IMR-90 (cell line): ENCODE results near the gene USP30. TPM values are rescaled to one million over a fixed set of nuclear protein-coding genes. Genes with fewer than 3 reads are reported as not detected.

ENCODE experiments used
- ATAC-seq: fragments of 200-7000 bp; cut with Tn5 transposase; 2 replicates; pipeline ENCODE4 v1.9.1; 2020; ENCODE audit warnings: low read depth, mild to moderate bottlenecking, moderate library complexity
- BruUV-seq: library from RNA; stranded (reverse); fragments of 400-500 nt; replicated peaks from 2 replicates; lab custom pipeline; 2021; lab: Mats Ljungman, UMichigan
- CTCF ChIA-PET: fragments of 300-600 bp; formaldehyde crosslinking; extraction: SDS; loops from one replicate; lab custom pipeline; 2021; ENCODE audit warnings: antibody characterized with exemption; lab: Yijun Ruan, JAX
- POLR2A ChIA-PET: fragments of 300-600 bp; sonication (Branson Sonifier 250); formaldehyde crosslinking; loops from one replicate; lab custom pipeline; 2022; ENCODE audit warnings: antibody characterized with exemption; ENCODE audit not compliant: unreplicated experiment; lab: Charles Lee
- DNase-seq: peaks from one replicate; pipeline ENCODE4 v3.0.0; 2013
- H2AFZ ChIP-seq: replicated peaks from 2 replicates; pipeline ENCODE3; 2013; ENCODE audit warnings: low read length, mild to moderate bottlenecking; ENCODE audit not compliant: poor library complexity
- H2AK5ac ChIP-seq: 2 replicates; pipeline ENCODE4 v1.6.1; 2013; ENCODE audit warnings: low read depth, low read length, inconsistent platforms
- H2AK9ac ChIP-seq: replicated peaks from 2 replicates; pipeline ENCODE3; 2013; ENCODE audit warnings: mild to moderate bottlenecking, low read depth, low read length, moderate library complexity; ENCODE audit not compliant: poor library complexity
- H2BK120ac ChIP-seq: 2 replicates; pipeline ENCODE4 v1.6.1; 2013; ENCODE audit warnings: low read depth, low read length, inconsistent platforms
- H2BK15ac ChIP-seq: 3 replicates; pipeline ENCODE4 v1.6.1; 2013; ENCODE audit warnings: low read depth, low read length, inconsistent platforms
- H2BK20ac ChIP-seq: 2 replicates; pipeline ENCODE4 v1.6.1; 2013; ENCODE audit warnings: low read depth, mild to moderate bottlenecking, inconsistent platforms, low read length, moderate library complexity
- H2BK5ac ChIP-seq: 2 replicates; pipeline ENCODE4 v1.6.1; 2013; ENCODE audit warnings: mild to moderate bottlenecking, low read depth, low read length, inconsistent platforms; ENCODE audit not compliant: poor library complexity, severe bottlenecking
- H3K14ac ChIP-seq: replicated peaks from 2 replicates; pipeline ENCODE4 v1.6.1; 2013; ENCODE audit warnings: low read depth, low read length, inconsistent platforms
- H3K18ac ChIP-seq: 2 replicates; pipeline ENCODE4 v1.6.1; 2013; ENCODE audit warnings: low read depth, low read length, control low read depth
- H3K23ac ChIP-seq: 2 replicates; pipeline ENCODE4 v1.6.1; 2013; ENCODE audit warnings: low read depth, low read length, inconsistent platforms
- H3K27ac ChIP-seq: 2 replicates; pipeline ENCODE4 v1.5.1; 2013; ENCODE audit warnings: mild to moderate bottlenecking, control low read depth, low read length; ENCODE audit not compliant: insufficient read depth
- H3K27me3 ChIP-seq: 2 replicates; pipeline ENCODE4 v1.6.1; 2013; ENCODE audit warnings: low read length; ENCODE audit not compliant: control insufficient read depth, insufficient read depth
- H3K36me3 ChIP-seq: 2 replicates; pipeline ENCODE4 v1.6.1; 2013; ENCODE audit warnings: low read length, mixed read lengths; ENCODE audit not compliant: control insufficient read depth, insufficient read depth
- H3K4ac ChIP-seq: 2 replicates; pipeline ENCODE4 v1.6.1; 2013; ENCODE audit warnings: low read depth, low read length, inconsistent platforms
- H3K4me1 ChIP-seq: 2 replicates; pipeline ENCODE4 v1.6.1; 2013; ENCODE audit warnings: low read length, mixed read lengths; ENCODE audit not compliant: control insufficient read depth, insufficient read depth
- H3K4me2 ChIP-seq: 2 replicates; pipeline ENCODE4 v1.6.1; 2013; ENCODE audit warnings: low read depth, mild to moderate bottlenecking, control low read depth, low read length, moderate library complexity
- H3K4me3 ChIP-seq: 2 replicates; pipeline ENCODE4 v1.5.1; 2013; ENCODE audit warnings: low read depth, mild to moderate bottlenecking, control low read depth, low read length, moderate library complexity; ENCODE audit not compliant: insufficient read depth
- H3K56ac ChIP-seq: 2 replicates; pipeline ENCODE4 v1.6.1; 2013; ENCODE audit warnings: low read length, inconsistent platforms; ENCODE audit not compliant: insufficient read depth; ENCODE audit errors: extremely low read depth
- H3K79me1 ChIP-seq, 2 experiments: 2 replicates each; pipeline ENCODE4 v1.6.1; 2013; ENCODE audit warnings: low read length in 2 of 2, inconsistent platforms in 1 of 2, low read depth in 1 of 2
- H3K9ac ChIP-seq: 2 replicates; pipeline ENCODE4 v1.6.1; 2013; ENCODE audit warnings: low read depth, low read length, control low read depth
- H3K9me1 ChIP-seq: 2 replicates; pipeline ENCODE4 v1.6.1; 2013; ENCODE audit warnings: low read length, inconsistent platforms; ENCODE audit not compliant: insufficient read depth
- H3K9me3 ChIP-seq: 2 replicates; pipeline ENCODE4 v1.6.1; 2013; ENCODE audit warnings: low read length; ENCODE audit not compliant: control insufficient read depth, insufficient read depth
- H4K20me1 ChIP-seq: 2 replicates; pipeline ENCODE4 v1.6.1; 2013; ENCODE audit warnings: low read length, inconsistent platforms; ENCODE audit not compliant: insufficient read depth
- H4K5ac ChIP-seq: 2 replicates; pipeline ENCODE4 v1.6.1; 2013; ENCODE audit warnings: mild to moderate bottlenecking, low read depth, low read length, control low read depth
- H4K8ac ChIP-seq, 2 experiments: 2 replicates each; pipeline ENCODE4 v1.6.1; 2013; ENCODE audit warnings: low read depth in 2 of 2, low read length in 2 of 2, control low read depth in 1 of 2, inconsistent platforms in 1 of 2
- H4K91ac ChIP-seq: 2 replicates; pipeline ENCODE4 v1.6.1; 2013; ENCODE audit warnings: low read depth, low read length, inconsistent platforms; ENCODE audit not compliant: insufficient read depth
- CTCF ChIP-seq: conservative IDR thresholded peaks from 2 replicates; pipeline ENCODE4 v1.5.1; 2012; ENCODE audit warnings: mild to moderate bottlenecking, low read depth, low read length, improper control_type of control experiment
- FOS ChIP-seq: fragments of 150-350 bp; IDR thresholded peaks from 2 replicates; pipeline ENCODE4 v1.6.1; 2016; ENCODE audit warnings: low read depth, low read length
- MAFK ChIP-seq: IDR thresholded peaks from 2 replicates; pipeline ENCODE4 v1.6.1; 2012; ENCODE audit warnings: low read depth, low read length, improper control_type of control experiment
- MXI1 ChIP-seq: IDR thresholded peaks from 2 replicates; pipeline ENCODE4 v1.6.1; 2012; ENCODE audit warnings: low read depth, mild to moderate bottlenecking, low read length, moderate library complexity, borderline replicate concordance
- WGBS, 2 experiments: methylation state at CpG; one replicate each; pipeline versions ENCODE4 v1.1.5 to v1.1.7; 2013; ENCODE audit warnings: missing lambda C conversion rate in 2 of 2; ENCODE audit not compliant: insufficient read length in 1 of 2; ENCODE audit errors: extremely low coverage in 2 of 2; 5-methylcytosine and 5-hydroxymethylcytosine counted together
- dilution Hi-C: fragments of 300-500 bp; cut with HindIII; formaldehyde crosslinking; loops from one replicate; pipeline ENCODE4 v1.14.3; 2018; ENCODE audit warnings: low sequenced_read_pairs; ENCODE audit not compliant: unreplicated experiment
- in situ Hi-C: fragments of 300-500 bp; cut with MboI; formaldehyde crosslinking; loops from 3 replicates; pipeline ENCODE4 v1.14.3; 2019; ENCODE audit warnings: low sequenced_read_pairs, inconsistent platforms, mixed read lengths
- intact Hi-C: fragments of 100-400 bp; cut with micrococcal nuclease; formaldehyde crosslinking; loops from 2 replicates; pipeline ENCODE4 v1.10.0; 2022
- polyA plus RNA-seq, 3 experiments: library from polyadenylated mRNA; depleted of rRNA; stranded (reverse); fragments of >200 nt; gene quantifications; 2 replicates each; pipeline ENCODE4 v1.2.3, GENCODE V29; 2012; ENCODE audit warnings: low replicate concordance in 1 of 3
- total RNA-seq: library from RNA; depleted of rRNA; stranded (reverse); fragments of >200 nt; gene quantifications from 2 replicates; pipeline ENCODE4 v1.2.3, GENCODE V29; 2012
- TF ChIP-seq, protein P1 (sequence below): fragments of 150-350 bp; IDR thresholded peaks from 2 replicates; pipeline ENCODE4 v1.6.1; 2016; ENCODE audit warnings: low read depth, mild to moderate bottlenecking, low read length, moderate library complexity, borderline replicate concordance

The USP30 gene
- total and polyA plus RNA-seq, 2 of the 4 experiments (the other 2 are of a cell fraction) = 10.4 to 11.2 TPM

GRCh38 chr12:109130297-109131153 is 78.1 kb downstream of the USP30 start:
- H3K36me3 ChIP-seq = no peaks in the 10 kb centered on the region
- ATAC-seq (peak; percentile 18), DNase-seq (no peak)
- no peaks in the 10 kb centered on the region for H3K9me3 ChIP-seq
- no peak overlapping the region for H2BK5ac ChIP-seq
- no peak overlapping the region for H2BK120ac ChIP-seq
- no peaks in the 10 kb centered on the region for H3K9me1 ChIP-seq
- H4K5ac ChIP-seq = no peak overlapping the region
- no peak overlapping the region for H3K9ac ChIP-seq
- dilution Hi-C loops = no loop called here
- in situ Hi-C loops = no loop called here
- H3K4ac ChIP-seq = no peak overlapping the region
- no peak overlapping the region for H3K23ac ChIP-seq
- no peak overlapping the region for H3K56ac ChIP-seq
- no peak overlapping the region for H4K91ac ChIP-seq
- CTCF ChIA-PET = no interaction called here
- BruUV-seq = no TSS peak
- H3K27ac ChIP-seq = no peak overlapping the region
- no peak overlapping the region for H3K4me2 ChIP-seq
- H3K18ac ChIP-seq = no peak overlapping the region
- H3K27me3 ChIP-seq = peaks cover 10% of the 10 kb centered on the region
- no peak overlapping the region for H2BK20ac ChIP-seq
- 76% methylated on average over 7 of the region's 15 CpGs; no CpG with 5 or more reads in 1 of the 2 experiments for WGBS, 2 experiments
- TF ChIP-seq FOS = no peak
- no peak for TF ChIP-seq CTCF
- TF ChIP-seq MXI1 = no peak
- no peak for TF ChIP-seq MAFK
- TF ChIP-seq, protein P1, sequence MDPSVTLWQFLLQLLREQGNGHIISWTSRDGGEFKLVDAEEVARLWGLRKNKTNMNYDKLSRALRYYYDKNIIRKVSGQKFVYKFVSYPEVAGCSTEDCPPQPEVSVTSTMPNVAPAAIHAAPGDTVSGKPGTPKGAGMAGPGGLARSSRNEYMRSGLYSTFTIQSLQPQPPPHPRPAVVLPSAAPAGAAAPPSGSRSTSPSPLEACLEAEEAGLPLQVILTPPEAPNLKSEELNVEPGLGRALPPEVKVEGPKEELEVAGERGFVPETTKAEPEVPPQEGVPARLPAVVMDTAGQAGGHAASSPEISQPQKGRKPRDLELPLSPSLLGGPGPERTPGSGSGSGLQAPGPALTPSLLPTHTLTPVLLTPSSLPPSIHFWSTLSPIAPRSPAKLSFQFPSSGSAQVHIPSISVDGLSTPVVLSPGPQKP = no peak
- H3K4me3 ChIP-seq = no peak overlapping the region
- no peak overlapping the region for H2BK15ac ChIP-seq
- H4K8ac ChIP-seq = no peak overlapping the region
- no peak overlapping the region for H2AK5ac ChIP-seq
- H3K4me1 ChIP-seq = peaks cover 4% of the 10 kb centered on the region; the same call in 1 of the 2 replicates
- H2AFZ ChIP-seq = no peak overlapping the region
- no peak overlapping the region for H2AK9ac ChIP-seq
- no peaks in the 10 kb centered on the region for H4K20me1 ChIP-seq
- no peak overlapping the region for H3K14ac ChIP-seq
- H3K79me1 ChIP-seq = no peaks in the 10 kb centered on the region
- POLR2A ChIA-PET = no interaction called here
- intact Hi-C loops = no loop called here
